Activated CD4-positive, CD25-positive, alpha-beta regulatory T cell treated with anti-CD3 and anti-CD28 coated beads, Interleukin-2, amount 50 U/mL, for 24 hours (primary cell): Measurements from ENCODE around the gene FILIP1.

Source experiments
- ATAC-seq, 2 donors: fragments of 150-1000 bp; cut with Tn5 transposase; one replicate each; pipeline ENCODE4 v1.10.0; 2021; ENCODE audit warnings: mild to moderate bottlenecking in 1 of 2, moderate library complexity in 1 of 2

FILIP1 gene

GRCh38 chr6:75491291-75491690 is 2.3 kb downstream of the FILIP1 start:
- ATAC-seq, result no peak

GRCh38 chr6:75490706-75491105 is 2.9 kb downstream of the FILIP1 start:
- no peak for ATAC-seq

- no peak for ATAC-seq
Observed at GRCh38 chr6:75489025-75489424, 4.6 kb downstream of the FILIP1 start.

- no peak for ATAC-seq
Observed at GRCh38 chr6:75488033-75488432, 5.6 kb downstream of the FILIP1 start.

GRCh38 chr6:75486850-75487518 is 6.6 kb downstream of the FILIP1 start:
- ATAC-seq, result no peak

- no peak for ATAC-seq
Observed at GRCh38 chr6:75484535-75484934, 9.1 kb downstream of the FILIP1 start.

GRCh38 chr6:75483136-75483952 is 10.3 kb downstream of the FILIP1 start:
- ATAC-seq, result no peak

GRCh38 chr6:75481936-75482593 is 11.5 kb downstream of the FILIP1 start:
- ATAC-seq, result no peak

- ATAC-seq, result no peak
Observed at GRCh38 chr6:75481394-75481793, 12.2 kb downstream of the FILIP1 start.

- ATAC-seq, result no peak
Observed at GRCh38 chr6:75480425-75480824, 13.2 kb downstream of the FILIP1 start.

- ATAC-seq, result no peak
Observed at GRCh38 chr6:75479712-75480111, 13.9 kb downstream of the FILIP1 start.

GRCh38 chr6:75478929-75479328 is 14.7 kb downstream of the FILIP1 start:
- no peak for ATAC-seq

GRCh38 chr6:75472885-75473284 is 20.7 kb downstream of the FILIP1 start:
- no peak for ATAC-seq

GRCh38 chr6:75467966-75468365 is 25.6 kb downstream of the FILIP1 start:
- ATAC-seq, result no peak

- no peak for ATAC-seq
Observed at GRCh38 chr6:75467284-75467683, 26.3 kb downstream of the FILIP1 start.

GRCh38 chr6:75466636-75467035 is 27.0 kb downstream of the FILIP1 start:
- no peak for ATAC-seq

GRCh38 chr6:75463908-75464307 is 29.7 kb downstream of the FILIP1 start:
- no peak for ATAC-seq

- ATAC-seq, result no peak
Observed at GRCh38 chr6:75463061-75463460, 30.5 kb downstream of the FILIP1 start.

- ATAC-seq, result no peak
Observed at GRCh38 chr6:75460681-75461080, 32.9 kb downstream of the FILIP1 start.

GRCh38 chr6:75458895-75459294 is 34.7 kb downstream of the FILIP1 start:
- no peak for ATAC-seq

GRCh38 chr6:75450903-75451302 is 42.7 kb downstream of the FILIP1 start:
- no peak for ATAC-seq

- ATAC-seq, result no peak
Observed at GRCh38 chr6:75449630-75450206, 43.9 kb downstream of the FILIP1 start.

GRCh38 chr6:75446241-75446880 is 47.2 kb downstream of the FILIP1 start:
- ATAC-seq, result no peak
